ENCODE measurements around the gene DDX17. TPM values are rescaled to one million over a fixed set of nuclear protein-coding genes. Genes with fewer than 3 reads are reported as not detected.
A peak's percentile ranks its signal among the peaks of the same experiment; 100 is the strongest.

Gene DDX17
- total and polyA plus RNA-seq, 9 of the 15 experiments (the other 6 are each of a cell fraction or from before 2014, with no cell fraction given): 17.6 to 421 (median 189) TPM

DNA sequence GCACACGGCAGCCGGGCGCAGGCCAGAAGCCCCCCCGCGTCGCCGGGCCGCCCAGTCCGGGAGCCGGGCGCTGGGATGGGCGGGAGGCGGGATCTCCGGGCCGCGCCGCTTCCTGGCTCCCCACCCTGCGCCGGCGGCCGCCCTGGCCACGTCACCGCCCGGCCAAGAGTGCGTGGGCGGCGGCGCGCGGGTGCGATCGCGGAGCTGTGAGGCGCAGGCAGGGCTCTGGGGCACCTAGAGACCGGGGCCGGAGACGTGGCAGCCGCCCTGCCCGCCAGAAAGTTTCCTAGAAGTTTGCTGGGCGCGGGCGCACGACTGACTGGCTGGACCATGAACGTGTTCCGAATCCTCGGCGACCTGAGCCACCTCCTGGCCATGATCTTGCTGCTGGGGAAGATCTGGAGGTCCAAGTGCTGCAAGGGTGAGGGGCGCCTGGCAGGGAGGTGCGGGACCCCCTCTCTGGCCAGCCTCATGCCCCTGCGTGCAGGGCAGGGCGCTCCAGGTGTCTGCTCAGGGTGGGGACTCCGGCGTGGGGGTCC lies 38.1 kb downstream of the DDX17 start, which contains the start of gene KDELR3 (continued):
- TF ChIP-seq, protein P1, sequence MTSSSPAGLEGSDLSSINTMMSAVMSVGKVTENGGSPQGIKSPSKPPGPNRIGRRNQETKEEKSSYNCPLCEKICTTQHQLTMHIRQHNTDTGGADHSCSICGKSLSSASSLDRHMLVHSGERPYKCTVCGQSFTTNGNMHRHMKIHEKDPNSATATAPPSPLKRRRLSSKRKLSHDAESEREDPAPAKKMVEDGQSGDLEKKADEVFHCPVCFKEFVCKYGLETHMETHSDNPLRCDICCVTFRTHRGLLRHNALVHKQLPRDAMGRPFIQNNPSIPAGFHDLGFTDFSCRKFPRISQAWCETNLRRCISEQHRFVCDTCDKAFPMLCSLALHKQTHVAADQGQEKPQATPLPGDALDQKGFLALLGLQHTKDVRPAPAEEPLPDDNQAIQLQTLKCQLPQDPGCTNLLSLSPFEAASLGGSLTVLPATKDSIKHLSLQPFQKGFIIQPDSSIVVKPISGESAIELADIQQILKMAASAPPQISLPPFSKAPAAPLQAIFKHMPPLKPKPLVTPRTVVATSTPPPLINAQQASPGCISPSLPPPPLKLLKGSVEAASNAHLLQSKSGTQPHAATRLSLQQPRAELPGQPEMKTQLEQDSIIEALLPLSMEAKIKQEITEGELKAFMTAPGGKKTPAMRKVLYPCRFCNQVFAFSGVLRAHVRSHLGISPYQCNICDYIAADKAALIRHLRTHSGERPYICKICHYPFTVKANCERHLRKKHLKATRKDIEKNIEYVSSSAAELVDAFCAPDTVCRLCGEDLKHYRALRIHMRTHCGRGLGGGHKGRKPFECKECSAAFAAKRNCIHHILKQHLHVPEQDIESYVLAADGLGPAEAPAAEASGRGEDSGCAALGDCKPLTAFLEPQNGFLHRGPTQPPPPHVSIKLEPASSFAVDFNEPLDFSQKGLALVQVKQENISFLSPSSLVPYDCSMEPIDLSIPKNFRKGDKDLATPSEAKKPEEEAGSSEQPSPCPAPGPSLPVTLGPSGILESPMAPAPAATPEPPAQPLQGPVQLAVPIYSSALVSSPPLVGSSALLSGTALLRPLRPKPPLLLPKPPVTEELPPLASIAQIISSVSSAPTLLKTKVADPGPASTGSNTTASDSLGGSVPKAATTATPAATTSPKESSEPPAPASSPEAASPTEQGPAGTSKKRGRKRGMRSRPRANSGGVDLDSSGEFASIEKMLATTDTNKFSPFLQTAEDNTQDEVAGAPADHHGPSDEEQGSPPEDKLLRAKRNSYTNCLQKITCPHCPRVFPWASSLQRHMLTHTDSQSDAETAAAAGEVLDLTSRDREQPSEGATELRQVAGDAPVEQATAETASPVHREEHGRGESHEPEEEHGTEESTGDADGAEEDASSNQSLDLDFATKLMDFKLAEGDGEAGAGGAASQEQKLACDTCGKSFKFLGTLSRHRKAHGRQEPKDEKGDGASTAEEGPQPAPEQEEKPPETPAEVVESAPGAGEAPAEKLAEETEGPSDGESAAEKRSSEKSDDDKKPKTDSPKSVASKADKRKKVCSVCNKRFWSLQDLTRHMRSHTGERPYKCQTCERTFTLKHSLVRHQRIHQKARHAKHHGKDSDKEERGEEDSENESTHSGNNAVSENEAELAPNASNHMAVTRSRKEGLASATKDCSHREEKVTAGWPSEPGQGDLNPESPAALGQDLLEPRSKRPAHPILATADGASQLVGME (CRISPR knock-in tag; IDR thresholded peaks at IDR 0.05): no peak
- TF ChIP-seq, protein P2, sequence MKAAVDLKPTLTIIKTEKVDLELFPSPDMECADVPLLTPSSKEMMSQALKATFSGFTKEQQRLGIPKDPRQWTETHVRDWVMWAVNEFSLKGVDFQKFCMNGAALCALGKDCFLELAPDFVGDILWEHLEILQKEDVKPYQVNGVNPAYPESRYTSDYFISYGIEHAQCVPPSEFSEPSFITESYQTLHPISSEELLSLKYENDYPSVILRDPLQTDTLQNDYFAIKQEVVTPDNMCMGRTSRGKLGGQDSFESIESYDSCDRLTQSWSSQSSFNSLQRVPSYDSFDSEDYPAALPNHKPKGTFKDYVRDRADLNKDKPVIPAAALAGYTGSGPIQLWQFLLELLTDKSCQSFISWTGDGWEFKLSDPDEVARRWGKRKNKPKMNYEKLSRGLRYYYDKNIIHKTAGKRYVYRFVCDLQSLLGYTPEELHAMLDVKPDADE (conservative IDR thresholded peaks at IDR 0.05; ENCODE audit: control insufficient read depth, low read depth, low read length): no peak; the same call in 1 of the 2 replicates
- TF ChIP-seq THRA (IDR thresholded peaks at IDR 0.05): no peak
- no peak for TF ChIP-seq POLR2H (tag; IDR thresholded peaks at IDR 0.05; ENCODE audit: low read depth)
- no peak for TF ChIP-seq GABPB2 (CRISPR knock-in tag; conservative IDR thresholded peaks at IDR 0.05)
- TF ChIP-seq ZNF592 (IDR thresholded peaks at IDR 0.05): peak; percentile 61; the same call in 1 of the 2 replicates
- peak; percentile 50; the same call in 1 of the 2 replicates for TF ChIP-seq POLR2AphosphoS5 (IDR thresholded peaks at IDR 0.05; ENCODE audit: control insufficient read depth, insufficient read depth, low read depth, low read length)
- no peak for TF ChIP-seq TAF7 (tag; IDR thresholded peaks at IDR 0.05)
- TF ChIP-seq, protein P3, sequence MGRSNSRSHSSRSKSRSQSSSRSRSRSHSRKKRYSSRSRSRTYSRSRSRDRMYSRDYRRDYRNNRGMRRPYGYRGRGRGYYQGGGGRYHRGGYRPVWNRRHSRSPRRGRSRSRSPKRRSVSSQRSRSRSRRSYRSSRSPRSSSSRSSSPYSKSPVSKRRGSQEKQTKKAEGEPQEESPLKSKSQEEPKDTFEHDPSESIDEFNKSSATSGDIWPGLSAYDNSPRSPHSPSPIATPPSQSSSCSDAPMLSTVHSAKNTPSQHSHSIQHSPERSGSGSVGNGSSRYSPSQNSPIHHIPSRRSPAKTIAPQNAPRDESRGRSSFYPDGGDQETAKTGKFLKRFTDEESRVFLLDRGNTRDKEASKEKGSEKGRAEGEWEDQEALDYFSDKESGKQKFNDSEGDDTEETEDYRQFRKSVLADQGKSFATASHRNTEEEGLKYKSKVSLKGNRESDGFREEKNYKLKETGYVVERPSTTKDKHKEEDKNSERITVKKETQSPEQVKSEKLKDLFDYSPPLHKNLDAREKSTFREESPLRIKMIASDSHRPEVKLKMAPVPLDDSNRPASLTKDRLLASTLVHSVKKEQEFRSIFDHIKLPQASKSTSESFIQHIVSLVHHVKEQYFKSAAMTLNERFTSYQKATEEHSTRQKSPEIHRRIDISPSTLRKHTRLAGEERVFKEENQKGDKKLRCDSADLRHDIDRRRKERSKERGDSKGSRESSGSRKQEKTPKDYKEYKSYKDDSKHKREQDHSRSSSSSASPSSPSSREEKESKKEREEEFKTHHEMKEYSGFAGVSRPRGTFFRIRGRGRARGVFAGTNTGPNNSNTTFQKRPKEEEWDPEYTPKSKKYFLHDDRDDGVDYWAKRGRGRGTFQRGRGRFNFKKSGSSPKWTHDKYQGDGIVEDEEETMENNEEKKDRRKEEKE (IDR thresholded peaks at IDR 0.05; ENCODE audit: borderline replicate concordance in 1 of 2, control insufficient read depth in 1 of 2, low read depth in 2 of 2, low read length in 1 of 2): no peak
- TF ChIP-seq NFIX (CRISPR knock-in tag; IDR thresholded peaks at IDR 0.05; ENCODE audit: low read depth): no peak
